GM12873 (cell line): ENCODE data around the gene RGPD4.
"Not testable (repeated sequence)": the region's sequence is repeated elsewhere in the genome, so short reads cannot be mapped to it uniquely, and the experiment has no call there.

Experiments
- TF ChIP-seq, protein P1 (sequence below): IDR thresholded peaks from 2 replicates; pipeline ENCODE4 v1.5.1; 2012; ENCODE audit warnings: low read depth, mild to moderate bottlenecking, moderate library complexity, low read length, control low read depth; ENCODE audit not compliant: insufficient read depth; ENCODE audit errors: missing control alignments

The RGPD4 gene

DNA sequence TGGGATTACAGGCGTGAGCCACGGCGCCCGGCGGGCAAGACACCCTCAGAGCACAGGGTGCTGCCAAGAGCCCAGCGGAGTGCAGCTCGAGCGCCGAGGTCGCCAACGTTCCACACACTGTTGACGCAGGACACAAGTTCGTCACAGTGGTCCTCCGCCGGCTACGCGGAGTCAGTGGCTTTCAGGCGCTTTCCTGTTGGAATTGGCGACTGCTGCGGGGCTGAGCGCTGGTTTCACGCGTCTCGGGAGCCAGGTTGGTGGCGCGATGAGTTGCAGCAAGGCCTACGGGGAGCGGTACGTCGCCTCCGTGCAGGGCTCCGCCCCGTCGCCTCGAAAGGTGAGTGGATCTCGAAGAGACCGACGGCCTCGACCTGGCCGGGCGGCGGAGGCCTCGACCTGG lies at the start of gene RGPD4:
Gene RGPD4 (plus strand): TSS at position 144 of the 400 bp plus-strand sequence. CDS start 122 bp downstream, at position 266.
- TF ChIP-seq, protein P1, sequence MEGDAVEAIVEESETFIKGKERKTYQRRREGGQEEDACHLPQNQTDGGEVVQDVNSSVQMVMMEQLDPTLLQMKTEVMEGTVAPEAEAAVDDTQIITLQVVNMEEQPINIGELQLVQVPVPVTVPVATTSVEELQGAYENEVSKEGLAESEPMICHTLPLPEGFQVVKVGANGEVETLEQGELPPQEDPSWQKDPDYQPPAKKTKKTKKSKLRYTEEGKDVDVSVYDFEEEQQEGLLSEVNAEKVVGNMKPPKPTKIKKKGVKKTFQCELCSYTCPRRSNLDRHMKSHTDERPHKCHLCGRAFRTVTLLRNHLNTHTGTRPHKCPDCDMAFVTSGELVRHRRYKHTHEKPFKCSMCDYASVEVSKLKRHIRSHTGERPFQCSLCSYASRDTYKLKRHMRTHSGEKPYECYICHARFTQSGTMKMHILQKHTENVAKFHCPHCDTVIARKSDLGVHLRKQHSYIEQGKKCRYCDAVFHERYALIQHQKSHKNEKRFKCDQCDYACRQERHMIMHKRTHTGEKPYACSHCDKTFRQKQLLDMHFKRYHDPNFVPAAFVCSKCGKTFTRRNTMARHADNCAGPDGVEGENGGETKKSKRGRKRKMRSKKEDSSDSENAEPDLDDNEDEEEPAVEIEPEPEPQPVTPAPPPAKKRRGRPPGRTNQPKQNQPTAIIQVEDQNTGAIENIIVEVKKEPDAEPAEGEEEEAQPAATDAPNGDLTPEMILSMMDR: not testable (repeated sequence)

DNA sequence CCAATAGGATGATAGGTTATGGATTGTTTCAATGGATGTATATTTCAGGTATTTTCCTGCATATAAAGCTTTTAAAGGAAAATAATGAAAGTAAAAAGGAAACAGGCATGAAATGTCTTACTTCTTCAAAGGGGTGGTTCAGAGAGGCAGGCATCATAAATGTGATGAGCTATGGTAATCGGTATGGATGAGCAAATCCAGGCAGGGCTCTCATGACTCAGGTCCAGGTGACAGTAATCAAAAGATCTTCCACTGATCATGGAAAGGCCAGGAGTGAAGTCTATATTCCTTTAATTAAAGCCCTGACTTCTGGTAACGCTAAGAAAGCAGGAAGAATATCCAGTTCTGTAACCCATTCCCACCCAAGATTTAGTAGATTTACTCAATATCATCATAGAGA lies 48.7 kb upstream of the RGPD4 start:
- TF ChIP-seq, protein P1: no peak

DNA sequence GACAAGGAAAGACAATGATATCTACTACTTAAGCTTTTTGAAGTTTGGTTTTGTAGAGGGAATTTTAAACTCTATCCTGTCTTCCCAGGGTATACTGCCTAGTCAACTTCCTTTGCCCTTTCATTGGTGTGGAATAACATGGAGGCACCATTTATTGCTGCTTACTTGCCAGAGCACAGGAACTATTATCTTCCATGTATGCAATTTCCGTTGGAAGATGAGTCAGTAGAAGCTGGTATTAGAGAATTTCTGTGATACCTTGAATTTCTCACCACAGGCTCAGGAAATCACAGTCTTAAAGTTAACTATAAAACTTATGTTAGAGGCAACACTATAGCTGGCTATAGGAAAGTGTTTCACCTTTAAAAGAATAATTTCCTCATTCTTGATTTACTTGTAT lies 40.9 kb upstream of the RGPD4 start:
- TF ChIP-seq, protein P1: no peak

DNA sequence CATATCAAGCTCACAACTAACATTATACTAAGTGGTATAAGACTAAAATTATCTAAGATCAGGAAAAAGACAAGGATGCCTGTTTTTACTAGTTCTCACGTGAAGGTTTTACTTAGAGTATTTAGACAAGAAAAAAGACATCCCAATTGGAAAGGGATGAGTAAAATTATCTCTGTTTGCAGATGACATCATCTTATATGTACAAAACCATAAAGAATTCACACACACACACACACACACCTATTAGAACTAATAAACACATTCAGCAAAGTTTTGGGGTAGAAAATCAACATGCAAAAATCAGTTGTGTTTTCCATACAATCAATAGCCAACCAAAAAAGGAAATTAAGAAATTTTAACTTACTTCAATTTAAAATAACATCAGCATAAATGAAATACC lies 35.9 kb upstream of the RGPD4 start:
- TF ChIP-seq, protein P1: no peak

DNA sequence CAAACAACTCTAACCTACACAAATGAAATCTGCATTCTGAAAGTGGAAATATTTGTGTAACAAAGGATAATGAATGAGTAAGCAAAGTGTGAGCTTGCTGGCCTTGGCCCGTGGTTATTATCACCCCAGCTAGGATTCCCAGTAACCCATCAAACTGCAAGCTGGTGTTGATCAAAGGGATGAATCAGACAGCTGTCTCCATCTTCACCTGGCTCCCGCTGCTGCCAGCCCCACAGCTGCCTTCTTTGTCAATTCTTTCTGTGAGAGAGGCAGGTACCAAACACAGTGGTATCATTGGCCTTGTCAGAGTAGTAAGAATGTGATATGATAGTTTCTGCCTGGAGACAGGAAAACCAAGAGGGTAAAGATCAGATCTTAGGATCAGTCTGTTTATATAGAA lies 25.2 kb upstream of the RGPD4 start:
- TF ChIP-seq, protein P1: no peak

DNA sequence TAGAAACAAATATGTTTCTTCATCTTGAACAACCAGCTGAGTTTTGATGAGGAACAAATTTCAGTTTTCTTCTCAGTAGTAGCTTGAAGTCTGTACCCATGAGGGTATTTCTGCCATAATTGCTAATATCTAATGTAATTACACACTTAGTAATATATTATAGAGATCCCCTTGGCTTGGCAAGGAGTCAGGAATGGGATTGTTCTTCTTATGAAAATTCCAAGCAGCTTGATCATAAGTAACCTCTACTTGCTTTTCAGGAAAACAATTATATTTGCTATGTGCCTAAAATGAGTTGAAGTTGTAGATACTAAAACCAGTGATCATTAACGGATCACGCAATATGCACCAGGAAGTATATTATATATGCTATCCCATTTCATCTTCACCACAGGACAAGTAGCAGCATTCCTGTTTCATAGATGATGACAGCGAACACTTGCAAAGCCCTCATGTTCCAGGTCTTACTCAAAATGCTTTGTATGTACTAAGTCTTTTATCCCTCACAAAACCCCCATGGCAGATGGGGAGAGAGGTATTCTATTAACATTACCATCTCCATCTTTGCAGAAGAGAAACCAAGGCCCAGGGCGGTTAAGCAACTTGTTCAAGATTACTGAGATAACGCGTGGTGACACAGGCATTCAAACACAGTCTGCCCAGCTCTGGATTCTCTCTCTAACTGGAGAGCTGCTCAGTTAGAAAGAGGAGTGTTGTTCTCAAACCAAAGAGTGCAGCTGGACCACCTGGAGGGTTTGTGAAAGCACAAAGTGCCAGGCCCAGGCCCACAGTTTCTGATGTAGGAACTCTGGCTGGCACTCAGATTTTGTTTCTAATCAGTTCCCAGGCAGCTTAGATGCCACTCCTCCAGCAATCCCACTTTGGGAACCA lies 21.8 kb upstream of the RGPD4 start:
- TF ChIP-seq, protein P1: no peak

DNA sequence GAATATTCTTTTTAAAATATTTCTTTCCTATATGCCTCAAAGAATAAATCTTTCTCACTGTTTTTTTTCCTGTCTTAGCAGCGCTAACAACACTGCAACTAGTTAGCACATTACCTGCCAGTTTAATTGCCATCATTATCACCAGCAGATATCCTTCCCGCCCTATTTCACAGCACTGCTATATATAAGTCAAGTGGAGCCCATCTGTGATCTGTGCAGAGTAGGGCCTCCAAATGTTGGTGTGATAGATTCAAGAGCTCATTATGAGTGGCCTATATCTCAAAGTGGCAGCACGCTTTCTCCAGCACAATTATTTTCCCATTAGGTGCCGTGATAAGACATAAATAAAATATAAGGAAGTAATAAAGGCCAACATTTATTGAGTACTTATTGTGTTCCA lies 19.8 kb upstream of the RGPD4 start:
- TF ChIP-seq, protein P1: no peak
